Activated CD8-positive, alpha-beta T cell treated with anti-CD3 and anti-CD28 coated beads, Interleukin-2, amount 10 ng/mL, durations not matched to agents 7 days and 5 days (primary cell): ENCODE measurements around the gene ICA1. TPM values are rescaled to one million over a fixed set of nuclear protein-coding genes. Genes with fewer than 3 reads are reported as not detected.
"Not testable (repeated sequence)": the region's sequence is repeated elsewhere in the genome, so short reads cannot be mapped to it uniquely, and the experiment has no call there.

Source experiments
- ATAC-seq: fragments of 150-1000 bp; cut with Tn5 transposase; one replicate; pipeline ENCODE4 v1.10.0; 2021; ENCODE audit warnings: moderate library complexity
- CTCF ChIA-PET: fragments of 350-600 bp; sonication (Branson Sonifier 250); formaldehyde crosslinking; loops from one replicate; lab custom pipeline; 2021; ENCODE audit warnings: antibody characterized with exemption; lab: Charles Lee
- POLR2A ChIA-PET: fragments of 350-600 bp; sonication (Branson Sonifier 250); formaldehyde crosslinking; loops from one replicate; lab custom pipeline; 2021; ENCODE audit warnings: antibody characterized with exemption; lab: Charles Lee
- DNase-seq: peaks from one replicate; pipeline ENCODE4 v3.0.0-alpha.2; 2020
- H3K27ac Mint-ChIP-seq: one replicate; pipeline ENCODE4 v1.8.0; 2021; ENCODE audit warnings: mild to moderate bottlenecking, mixed read lengths
- H3K27me3 Mint-ChIP-seq: one replicate; pipeline ENCODE4 v1.8.0; 2021; ENCODE audit warnings: low read depth, mixed read lengths
- H3K36me3 Mint-ChIP-seq: one replicate; pipeline ENCODE4 v1.8.0; 2021; ENCODE audit warnings: low read depth, mixed read lengths
- H3K4me1 Mint-ChIP-seq: one replicate; pipeline ENCODE4 v1.8.0; 2021; ENCODE audit warnings: low read depth, mixed read lengths
- H3K4me3 Mint-ChIP-seq: one replicate; pipeline ENCODE4 v1.8.0; 2021; ENCODE audit warnings: mild to moderate bottlenecking, mixed read lengths
- H3K9me3 Mint-ChIP-seq: one replicate; pipeline ENCODE4 v1.8.0; 2022; ENCODE audit warnings: mixed read lengths; ENCODE audit not compliant: insufficient read depth
- total RNA-seq, 2 experiments: library from RNA; stranded (reverse); gene quantifications; one replicate each; pipeline ENCODE4 v1.2.3, GENCODE V29; 2021

The ICA1 gene
- total RNA-seq, 2 experiments from 2014 or later: 0.76 to 1.8 TPM

DNA sequence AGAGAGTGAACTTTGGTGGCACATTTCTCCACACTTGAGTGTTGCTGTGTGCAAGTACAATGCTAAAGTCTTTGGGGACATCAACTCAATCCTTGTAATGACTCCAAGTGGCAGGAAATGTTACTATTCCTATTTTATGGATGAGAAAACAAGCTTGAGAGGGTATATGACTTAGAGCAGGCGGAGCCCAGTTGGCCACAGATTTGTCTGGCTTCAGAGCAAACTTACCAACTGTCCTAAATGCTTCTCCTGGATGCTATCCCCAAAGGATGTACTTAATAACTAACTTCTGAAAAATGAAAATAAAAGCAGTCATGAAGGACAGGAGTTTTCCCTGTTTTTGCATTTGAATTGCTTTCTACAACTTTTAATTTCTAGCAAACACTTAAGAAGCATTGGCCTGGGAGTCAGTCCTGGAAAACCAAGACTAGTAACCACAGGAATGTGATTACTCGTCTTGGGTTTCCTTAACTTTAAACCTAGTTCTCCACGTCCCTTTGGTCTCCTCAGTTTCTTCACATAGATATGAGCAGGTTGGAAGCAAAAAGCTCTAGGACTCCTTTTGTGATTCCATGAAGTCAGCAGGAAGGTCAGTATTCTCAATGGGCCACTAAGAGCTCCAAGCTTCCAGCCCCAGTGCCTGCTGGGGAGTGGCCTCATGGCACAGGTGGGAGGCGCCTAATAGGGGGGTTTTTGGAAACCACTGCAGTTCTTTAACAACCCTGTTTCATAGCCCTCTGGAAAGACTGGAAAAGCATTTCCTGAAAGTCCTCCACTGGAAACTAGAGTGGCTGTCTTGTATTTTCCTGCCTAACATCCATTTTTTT, 152.6 kb downstream of the ICA1 start:
- no peak overlapping the region for H3K27ac Mint-ChIP-seq
- POLR2A ChIA-PET: interaction anchor here (1.1 kb wide), 1 partner anchor 10 kb away, joined by 3 read pairs; no protein-coding TSS in a partner anchor

DNA sequence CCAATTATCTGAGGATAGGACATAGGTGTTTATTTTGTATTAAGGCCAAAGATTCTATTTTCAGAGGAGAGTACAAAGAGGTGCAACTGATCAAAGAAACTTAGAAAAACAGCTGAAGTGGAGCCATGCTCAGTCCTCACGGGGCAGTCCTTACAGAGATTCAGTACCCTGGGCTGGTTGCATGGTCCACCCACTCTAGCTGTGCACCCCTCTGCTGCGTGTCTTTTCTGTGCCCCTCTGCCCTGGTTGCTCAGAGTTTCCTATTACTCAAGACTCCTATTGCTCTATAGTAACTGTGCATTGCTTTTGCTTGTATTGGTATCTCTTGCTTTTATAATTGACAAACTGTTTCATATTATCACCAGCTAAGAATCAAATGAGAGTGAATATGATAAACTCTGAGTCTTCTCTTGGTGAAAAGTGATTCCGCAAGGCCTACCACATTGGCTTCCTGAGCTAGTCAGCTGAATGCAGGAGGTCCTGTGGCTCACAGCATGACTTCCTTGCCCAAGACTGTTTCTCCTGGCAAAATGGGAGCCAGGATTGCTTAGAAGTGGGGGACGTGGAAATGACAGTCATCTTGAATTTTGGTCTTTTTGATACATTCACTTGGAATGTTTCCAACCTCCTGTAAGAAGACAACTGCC, 156.4 kb downstream of the ICA1 start:
- H3K9me3 Mint-ChIP-seq: peaks cover 8% of the 10 kb centered on the region
- peak; percentile 61 for ATAC-seq
- H3K36me3 Mint-ChIP-seq: peaks cover 6% of the 10 kb centered on the region
- CTCF ChIA-PET: interaction anchor here (1.0 to 1.4 kb wide), 2 partner anchors 15 to 84 kb away, joined by 3 read pairs; no protein-coding TSS in a partner anchor
- H3K4me3 Mint-ChIP-seq: no peak overlapping the region
- DNase-seq: peak; percentile 40
- peaks cover 23% of the 10 kb centered on the region for H3K4me1 Mint-ChIP-seq
- no peaks in the 10 kb centered on the region for H3K27me3 Mint-ChIP-seq
- POLR2A ChIA-PET: interaction anchor here (1.1 kb wide), 1 partner anchor 20 kb away, joined by 5 read pairs; no protein-coding TSS in a partner anchor
- H3K27ac Mint-ChIP-seq: peak overlapping the region; percentile 65

More for the DNA sequence above, 152.6 kb downstream of the ICA1 start:
- no peak overlapping the region for H3K4me3 Mint-ChIP-seq
- H3K9me3 Mint-ChIP-seq: peaks cover 3% of the 10 kb centered on the region
- no peaks in the 10 kb centered on the region for H3K27me3 Mint-ChIP-seq
- H3K4me1 Mint-ChIP-seq: peaks cover 31% of the 10 kb centered on the region
- CTCF ChIA-PET: interaction anchor here (1.4 kb wide), 1 partner anchor 80 kb away, joined by 3 read pairs; no protein-coding TSS in a partner anchor
- peaks cover 4% of the 10 kb centered on the region for H3K36me3 Mint-ChIP-seq
- DNase-seq: no peak
- no peak for ATAC-seq

DNA sequence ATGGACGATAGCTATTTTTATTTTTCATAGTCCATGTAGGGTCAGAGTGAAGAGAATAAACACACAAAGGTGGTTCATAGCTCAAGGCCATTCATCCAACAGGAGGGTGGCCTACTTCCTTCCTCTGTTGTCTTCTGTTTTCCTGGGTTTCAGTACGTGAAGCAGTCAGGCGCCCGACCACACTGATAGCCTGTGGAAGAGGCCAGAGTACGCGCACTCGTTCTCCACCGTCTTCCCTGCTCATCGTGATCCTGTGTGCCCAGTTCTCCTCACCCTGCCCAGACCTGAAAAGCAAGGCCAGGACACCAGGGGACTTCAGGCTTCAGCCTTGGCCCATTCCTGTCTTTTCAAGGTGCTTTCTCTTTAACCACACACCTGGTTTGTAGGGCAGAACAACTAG, 158.7 kb downstream of the ICA1 start:
- no peak overlapping the region for H3K4me3 Mint-ChIP-seq
- H3K36me3 Mint-ChIP-seq: peaks cover 9% of the 10 kb centered on the region
- ChIA-PET POLR2A (no interaction called here), CTCF (no interaction called here)
- peaks cover 5% of the 10 kb centered on the region for H3K27me3 Mint-ChIP-seq
- no peak overlapping the region for H3K27ac Mint-ChIP-seq
- DNase-seq (no peak), ATAC-seq (no peak)
- H3K9me3 Mint-ChIP-seq: peaks cover 8% of the 10 kb centered on the region
- H3K4me1 Mint-ChIP-seq: peaks cover 23% of the 10 kb centered on the region

DNA sequence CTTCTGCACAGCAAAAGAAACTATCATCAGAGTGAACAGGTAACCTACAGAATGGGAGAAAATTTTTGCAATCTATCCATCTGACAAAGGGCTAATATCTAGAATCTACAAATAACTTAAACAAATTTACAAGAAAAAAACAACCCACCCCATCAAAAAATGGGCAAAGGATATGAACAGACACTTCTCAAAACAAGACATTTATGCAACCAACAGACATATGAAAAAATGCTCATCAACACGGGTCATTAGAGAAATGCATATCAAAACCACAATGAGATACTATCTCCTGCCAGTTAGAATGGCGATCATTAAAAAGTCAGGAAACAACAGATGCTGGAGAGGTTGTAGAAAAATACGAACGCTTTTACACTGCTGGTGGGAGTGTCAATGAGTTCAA, 160.7 kb downstream of the ICA1 start:
- DNase-seq, CTCF ChIA-PET, H3K27ac Mint-ChIP-seq, H3K9me3 Mint-ChIP-seq, H3K27me3 Mint-ChIP-seq, POLR2A ChIA-PET, H3K4me3 Mint-ChIP-seq, ATAC-seq, H3K36me3 Mint-ChIP-seq: not testable (repeated sequence)
- H3K4me1 Mint-ChIP-seq: peaks cover 17% of the 10 kb centered on the region

DNA sequence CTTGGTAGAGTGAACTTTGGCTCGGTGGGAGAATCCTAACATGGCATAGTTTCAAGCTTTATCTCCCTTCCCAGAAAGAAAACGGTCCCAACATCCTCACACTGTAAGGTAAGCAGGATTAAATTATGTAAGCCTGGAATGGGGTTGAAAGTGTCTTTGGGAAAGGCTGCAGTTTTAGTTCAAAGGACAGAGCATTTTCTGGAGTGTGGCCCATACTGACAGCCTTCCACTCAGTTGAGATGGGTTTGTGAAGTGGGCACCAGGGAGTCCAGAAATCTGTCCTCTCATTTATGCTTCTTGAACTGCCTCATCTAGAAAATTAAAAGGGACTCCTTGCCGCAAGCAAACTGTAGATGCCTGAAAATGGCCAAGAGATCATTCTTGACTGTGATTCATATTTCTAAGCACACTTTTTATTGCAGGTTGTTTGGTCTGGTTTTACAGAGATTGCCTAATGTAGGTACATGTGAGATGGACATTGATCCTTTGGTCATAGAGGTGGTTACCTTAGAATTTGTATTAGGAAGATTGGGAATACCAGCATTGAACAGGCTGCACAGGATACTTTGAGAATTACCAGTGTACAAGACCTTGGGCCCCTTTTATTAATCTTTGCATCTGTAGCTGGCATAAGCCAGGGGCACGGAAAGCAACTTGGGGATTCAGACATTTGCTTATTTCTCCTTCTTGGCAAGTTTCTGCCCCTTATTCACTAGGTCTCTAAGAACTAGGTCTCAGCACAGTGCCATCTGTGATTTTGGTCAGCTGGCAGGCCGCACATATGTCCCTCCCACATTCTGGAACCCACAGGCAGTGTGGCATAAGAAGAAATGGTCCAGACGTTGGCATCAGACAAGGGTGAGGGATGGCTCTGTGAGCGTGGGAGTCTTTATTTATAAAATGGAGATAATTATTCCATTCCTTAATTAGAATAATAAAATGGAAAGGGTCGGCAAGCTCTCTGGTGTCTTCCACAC, 167.5 kb downstream of the ICA1 start:
- DNase-seq: no peak
- POLR2A ChIA-PET: no interaction called here
- CTCF ChIA-PET: no interaction called here
- Mint-ChIP-seq H3K27me3 (peaks cover 5% of the 10 kb centered on the region), H3K9me3 (peaks cover 3% of the 10 kb centered on the region), H3K27ac (no peak overlapping the region), H3K4me3 (no peak overlapping the region), H3K36me3 (peaks cover 5% of the 10 kb centered on the region), H3K4me1 (no peaks in the 10 kb centered on the region)
- no peak for ATAC-seq

DNA sequence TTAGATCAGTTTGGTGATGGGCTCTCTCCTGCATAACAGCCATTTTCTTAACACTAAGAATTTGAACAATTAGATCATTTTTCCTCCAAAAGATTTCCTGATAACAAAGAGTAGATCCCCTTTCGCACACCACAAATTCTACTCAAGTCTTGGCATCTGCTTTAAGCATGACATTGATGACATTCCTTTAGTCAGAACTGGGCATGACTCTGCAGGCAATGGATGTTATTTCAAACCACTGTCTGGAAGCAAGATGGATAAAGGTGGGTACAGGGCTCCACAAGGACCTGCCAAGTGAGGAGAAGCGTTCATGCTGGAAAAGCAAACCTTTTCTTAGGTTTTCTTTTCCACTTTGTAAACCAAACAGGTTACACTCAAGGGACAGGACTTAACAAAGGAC, 169.8 kb downstream of the ICA1 start:
- no peak overlapping the region for H3K4me3 Mint-ChIP-seq
- POLR2A ChIA-PET: no interaction called here
- CTCF ChIA-PET: interaction anchor here (0.8 to 1.0 kb wide), 2 partner anchors 19 to 56 kb away, joined by 3 read pairs; no protein-coding TSS in a partner anchor
- H3K27ac Mint-ChIP-seq: no peak overlapping the region
- no peaks in the 10 kb centered on the region for H3K27me3 Mint-ChIP-seq
- peaks cover 5% of the 10 kb centered on the region for H3K36me3 Mint-ChIP-seq
- DNase-seq: no peak
- H3K9me3 Mint-ChIP-seq: peaks cover 3% of the 10 kb centered on the region
- ATAC-seq: no peak
- no peaks in the 10 kb centered on the region for H3K4me1 Mint-ChIP-seq

DNA sequence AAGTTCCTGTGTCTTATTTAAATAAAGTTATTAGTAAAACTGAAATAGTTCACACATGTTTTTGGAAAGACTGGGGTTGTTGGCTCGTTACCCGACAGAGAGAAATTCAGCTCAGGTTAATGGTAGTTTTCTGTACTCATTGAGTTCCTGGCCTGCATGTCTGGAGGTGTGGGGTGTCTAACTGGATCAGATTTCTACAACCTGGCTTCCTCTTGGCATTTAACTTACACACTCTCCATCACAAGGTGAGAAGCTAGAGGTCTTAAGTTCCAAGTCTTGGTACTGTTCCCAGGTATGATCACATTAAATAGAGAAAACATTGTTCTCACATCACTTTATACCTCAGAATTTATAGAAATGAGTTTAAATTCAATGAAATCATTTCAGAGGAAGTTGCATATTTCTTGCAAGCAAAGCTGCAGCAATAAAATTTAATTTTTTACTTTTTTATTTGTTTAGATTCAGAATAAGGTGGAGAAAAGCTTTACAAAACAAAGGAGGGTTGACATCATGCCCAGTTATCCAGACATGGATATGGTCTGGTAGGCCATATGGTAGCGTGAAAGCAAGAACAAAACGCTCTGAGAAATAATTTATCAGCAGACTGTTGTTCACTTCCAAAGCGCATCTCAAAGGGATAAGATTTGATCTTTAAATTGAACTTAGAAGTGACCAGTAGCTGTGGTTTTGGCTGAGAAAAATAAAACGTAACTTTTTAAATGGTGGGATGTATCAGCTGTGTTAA, 172.8 kb downstream of the ICA1 start:
- Mint-ChIP-seq H3K9me3 (peaks cover 3% of the 10 kb centered on the region), H3K4me3 (no peak overlapping the region), H3K4me1 (no peaks in the 10 kb centered on the region), H3K36me3 (peaks cover 15% of the 10 kb centered on the region), H3K27ac (no peak overlapping the region), H3K27me3 (no peaks in the 10 kb centered on the region)
- POLR2A ChIA-PET: interaction anchor here (1.4 kb wide), 1 partner anchor 8 kb away, joined by 3 read pairs; no protein-coding TSS in a partner anchor
- CTCF ChIA-PET: interaction anchor here (0.8 to 1.2 kb wide), 3 partner anchors 14 to 408 kb away, joined by 3 read pairs; no protein-coding TSS in a partner anchor
- DNase-seq (no peak), ATAC-seq (no peak)

DNA sequence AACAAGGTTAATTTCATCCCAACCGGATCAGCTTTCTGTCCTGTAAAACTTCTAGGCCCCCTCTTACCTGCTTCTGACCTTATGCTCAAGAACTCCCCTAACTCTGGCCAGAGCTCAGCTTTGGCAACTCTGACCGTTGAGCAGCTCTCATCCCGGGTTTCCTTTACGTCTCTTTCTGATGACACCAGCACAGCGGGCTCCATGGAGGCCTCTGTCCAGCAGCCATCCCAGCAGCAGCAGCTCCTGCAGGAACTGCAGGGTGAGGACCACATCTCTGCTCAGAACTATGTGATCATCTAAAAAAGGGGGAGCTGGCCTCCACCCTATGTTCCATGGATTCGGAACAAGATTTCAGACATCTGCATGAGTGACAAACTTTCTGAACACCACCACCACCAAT, 175.7 kb downstream of the ICA1 start:
- no peaks in the 10 kb centered on the region for H3K27me3 Mint-ChIP-seq
- ChIA-PET POLR2A (no interaction called here), CTCF (interaction anchor here (1.7 kb wide), 1 partner anchor 9 kb away, joined by 4 read pairs; no protein-coding TSS in a partner anchor)
- no peaks in the 10 kb centered on the region for H3K4me1 Mint-ChIP-seq
- H3K4me3 Mint-ChIP-seq: no peak overlapping the region
- no peak overlapping the region for H3K27ac Mint-ChIP-seq
- ATAC-seq: no peak
- DNase-seq: no peak
- peaks cover 12% of the 10 kb centered on the region for H3K36me3 Mint-ChIP-seq
- H3K9me3 Mint-ChIP-seq: no peaks in the 10 kb centered on the region

DNA sequence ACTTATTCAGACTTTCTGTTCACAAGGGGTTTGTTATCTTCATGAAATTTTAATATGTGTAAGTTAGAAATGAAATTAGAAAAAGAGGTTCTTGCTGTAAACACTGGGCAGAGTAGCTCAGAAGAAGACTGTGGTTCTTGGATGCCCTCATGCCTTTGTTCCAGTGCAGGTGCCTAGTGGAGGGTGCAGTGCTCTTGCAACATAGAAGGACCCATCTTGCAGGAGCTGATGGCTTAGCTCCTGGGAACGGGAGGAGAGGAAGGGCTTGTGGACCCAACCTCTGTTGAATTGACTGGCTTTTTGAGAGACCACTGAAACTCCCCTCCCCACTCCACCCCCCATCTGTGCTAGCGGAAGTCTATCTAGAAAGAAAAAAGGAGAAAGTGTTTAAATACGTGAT, 176.5 kb downstream of the ICA1 start:
- Mint-ChIP-seq H3K36me3 (peaks cover 12% of the 10 kb centered on the region), H3K4me3 (no peak overlapping the region), H3K27me3 (no peaks in the 10 kb centered on the region), H3K4me1 (no peaks in the 10 kb centered on the region), H3K27ac (no peak overlapping the region), H3K9me3 (no peaks in the 10 kb centered on the region)
- DNase-seq (no peak), ATAC-seq (no peak)
- ChIA-PET CTCF (interaction anchor here (0.6 to 1.9 kb wide), 6 partner anchors 9 to 404 kb away, joined by 3 to 8 read pairs (median 4); no protein-coding TSS in a partner anchor), POLR2A (no interaction called here)

DNA sequence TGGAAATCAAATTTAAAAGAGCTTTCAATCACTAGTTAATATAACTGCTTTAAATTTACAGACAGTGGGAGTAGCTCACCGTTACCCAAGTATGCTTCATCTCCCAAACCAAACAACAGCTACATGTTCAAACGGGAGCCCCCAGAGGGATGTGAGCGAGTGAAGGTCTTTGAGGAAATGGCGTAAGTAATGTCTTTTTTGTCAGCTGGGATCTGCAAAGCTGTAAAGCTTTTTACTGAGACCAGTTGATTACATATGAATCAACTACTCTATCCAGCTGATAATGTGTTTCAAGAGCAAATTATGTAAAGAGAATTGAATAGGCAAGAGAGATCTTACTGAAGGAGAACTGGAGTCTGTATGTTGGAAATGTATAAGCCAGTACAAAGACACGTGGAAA, 177.1 kb downstream of the ICA1 start:
- ChIA-PET POLR2A (no interaction called here), CTCF (interaction anchor here (0.6 to 1.9 kb wide), 6 partner anchors 8 to 404 kb away, joined by 3 to 8 read pairs (median 4); no protein-coding TSS in a partner anchor)
- H3K4me3 Mint-ChIP-seq: no peak overlapping the region
- peaks cover 12% of the 10 kb centered on the region for H3K36me3 Mint-ChIP-seq
- H3K27ac Mint-ChIP-seq: no peak overlapping the region
- DNase-seq (no peak), ATAC-seq (no peak)
- no peaks in the 10 kb centered on the region for H3K4me1 Mint-ChIP-seq
- H3K27me3 Mint-ChIP-seq: no peaks in the 10 kb centered on the region
- H3K9me3 Mint-ChIP-seq: no peaks in the 10 kb centered on the region
